ENCODE measurements around the gene CLDND1.

The CLDND1 gene

GRCh38 chr3:98541695-98542094 lies 19.0 kb upstream of the CLDND1 start:
- Histone ChIP-seq H2BK120ac (ENCODE audit: insufficient read depth, low read length, poor library complexity) (no peak overlapping the region), H3K79me1 (ENCODE audit: low read length) (no peaks in the 10 kb centered on the region), H2BK12ac (ENCODE audit: low read length) (no peak overlapping the region), H3K9me3 (ENCODE audit: insufficient read depth, low read depth, low read length) (no peaks in the 10 kb centered on the region), H3K14ac (ENCODE audit: low read length) (no peak overlapping the region), H3K4me3 (ENCODE audit: low read depth, low read length) (no peak overlapping the region), H3K4me2 (ENCODE audit: low read length) (no peak overlapping the region), H4K91ac (ENCODE audit: low read depth, low read length) (no peak overlapping the region), H3K36me3 (ENCODE audit: control insufficient read depth in 1 of 2, insufficient read depth in 2 of 2, low read length in 2 of 2) (no peaks in the 10 kb centered on the region), H2BK5ac (ENCODE audit: low read depth, low read length, poor library complexity) (no peak overlapping the region), H3K9ac (ENCODE audit: low read length) (no peak overlapping the region), H3K79me2 (ENCODE audit: control insufficient read depth, insufficient read depth, low read length, poor library complexity) (no peaks in the 10 kb centered on the region), H2AK5ac (ENCODE audit: low read length) (no peak overlapping the region), H4K8ac (ENCODE audit: low read depth, low read length) (no peak overlapping the region), H4K12ac (ENCODE audit: low read depth, low read length) (no peak overlapping the region), H3K27me3 (ENCODE audit: insufficient read depth, low read length) (no peaks in the 10 kb centered on the region), H3K23ac (ENCODE audit: low read length) (no peak overlapping the region), H3K4me1 (ENCODE audit: control insufficient read depth in 1 of 2, insufficient read depth in 2 of 2, low read length in 2 of 2) (no peaks in the 10 kb centered on the region), H3K18ac (ENCODE audit: low read length) (no peak overlapping the region), H3K4ac (ENCODE audit: low read depth, low read length) (no peak overlapping the region), H2AFZ (ENCODE audit: insufficient read depth, low read length, poor library complexity) (no peak overlapping the region), H3K27ac (ENCODE audit: low read depth, low read length) (no peak overlapping the region)
- no CpG with 5 or more reads among the region's 1 CpG for WGBS (ENCODE audit: extremely low coverage, insufficient coverage, insufficient read length)
- peak in 1 of 2 donors; percentile 30 for DNase-seq

- no peak overlapping the region for H3K14ac ChIP-seq (ENCODE audit: low read length)
- no peak overlapping the region for H3K4ac ChIP-seq (ENCODE audit: low read depth, low read length)
- no peak overlapping the region for H4K12ac ChIP-seq (ENCODE audit: low read depth, low read length)
- no CpG with 5 or more reads among the region's 3 CpGs for WGBS (ENCODE audit: extremely low coverage, insufficient coverage, insufficient read length)
- H3K27me3 ChIP-seq (ENCODE audit: insufficient read depth, low read length): no peaks in the 10 kb centered on the region
- no peak overlapping the region for H2AFZ ChIP-seq (ENCODE audit: insufficient read depth, low read length, poor library complexity)
- no peak overlapping the region for H2BK120ac ChIP-seq (ENCODE audit: insufficient read depth, low read length, poor library complexity)
- no peak overlapping the region for H4K91ac ChIP-seq (ENCODE audit: low read depth, low read length)
- no peaks in the 10 kb centered on the region for H3K79me1 ChIP-seq (ENCODE audit: low read length)
- no peak overlapping the region for H2BK12ac ChIP-seq (ENCODE audit: low read length)
- no peaks in the 10 kb centered on the region for H3K36me3 ChIP-seq (ENCODE audit: control insufficient read depth in 1 of 2, insufficient read depth in 2 of 2, low read length in 2 of 2)
- no peak overlapping the region for H3K23ac ChIP-seq (ENCODE audit: low read length)
- no peak overlapping the region for H3K27ac ChIP-seq (ENCODE audit: low read depth, low read length)
- H3K4me1 ChIP-seq (ENCODE audit: control insufficient read depth in 1 of 2, insufficient read depth in 2 of 2, low read length in 2 of 2): no peaks in the 10 kb centered on the region
- DNase-seq: no peak
- H2BK5ac ChIP-seq (ENCODE audit: low read depth, low read length, poor library complexity): no peak overlapping the region
- H3K9me3 ChIP-seq (ENCODE audit: insufficient read depth, low read depth, low read length): no peaks in the 10 kb centered on the region
- no peak overlapping the region for H2AK5ac ChIP-seq (ENCODE audit: low read length)
- H3K4me2 ChIP-seq (ENCODE audit: low read length): no peak overlapping the region
- no peaks in the 10 kb centered on the region for H3K79me2 ChIP-seq (ENCODE audit: control insufficient read depth, insufficient read depth, low read length, poor library complexity)
- H4K8ac ChIP-seq (ENCODE audit: low read depth, low read length): no peak overlapping the region
- H3K18ac ChIP-seq (ENCODE audit: low read length): no peak overlapping the region
- no peak overlapping the region for H3K4me3 ChIP-seq (ENCODE audit: low read depth, low read length)
- no peak overlapping the region for H3K9ac ChIP-seq (ENCODE audit: low read length)
Observed at GRCh38 chr3:98540346-98540745, 17.6 kb upstream of the CLDND1 start.

- Histone ChIP-seq H3K9me3 (ENCODE audit: insufficient read depth, low read depth, low read length) (no peaks in the 10 kb centered on the region), H3K23ac (ENCODE audit: low read length) (no peak overlapping the region), H2AFZ (ENCODE audit: insufficient read depth, low read length, poor library complexity) (no peak overlapping the region), H3K4me2 (ENCODE audit: low read length) (no peak overlapping the region), H3K79me1 (ENCODE audit: low read length) (no peaks in the 10 kb centered on the region), H2BK12ac (ENCODE audit: low read length) (no peak overlapping the region), H3K36me3 (ENCODE audit: control insufficient read depth in 1 of 2, insufficient read depth in 2 of 2, low read length in 2 of 2) (no peaks in the 10 kb centered on the region), H3K27ac (ENCODE audit: low read depth, low read length) (no peak overlapping the region), H3K27me3 (ENCODE audit: insufficient read depth, low read length) (no peaks in the 10 kb centered on the region), H3K4me3 (ENCODE audit: low read depth, low read length) (no peak overlapping the region), H3K18ac (ENCODE audit: low read length) (no peak overlapping the region), H3K4me1 (ENCODE audit: control insufficient read depth in 1 of 2, insufficient read depth in 2 of 2, low read length in 2 of 2) (no peaks in the 10 kb centered on the region), H4K91ac (ENCODE audit: low read depth, low read length) (no peak overlapping the region), H3K4ac (ENCODE audit: low read depth, low read length) (no peak overlapping the region), H3K14ac (ENCODE audit: low read length) (no peak overlapping the region), H2AK5ac (ENCODE audit: low read length) (no peak overlapping the region), H4K8ac (ENCODE audit: low read depth, low read length) (no peak overlapping the region), H3K79me2 (ENCODE audit: control insufficient read depth, insufficient read depth, low read length, poor library complexity) (no peaks in the 10 kb centered on the region), H2BK120ac (ENCODE audit: insufficient read depth, low read length, poor library complexity) (no peak overlapping the region), H4K12ac (ENCODE audit: low read depth, low read length) (no peak overlapping the region), H3K9ac (ENCODE audit: low read length) (no peak overlapping the region), H2BK5ac (ENCODE audit: low read depth, low read length, poor library complexity) (no peak overlapping the region)
- peak; percentile 55 to 84 for DNase-seq
- no CpG with 5 or more reads among the region's 6 CpGs for WGBS (ENCODE audit: extremely low coverage, insufficient coverage, insufficient read length)
Observed at GRCh38 chr3:98536456-98537017, 13.8 kb upstream of the CLDND1 start.

- H3K18ac ChIP-seq (ENCODE audit: low read length): no peak overlapping the region
- no peak overlapping the region for H2AFZ ChIP-seq (ENCODE audit: insufficient read depth, low read length, poor library complexity)
- H3K4me3 ChIP-seq (ENCODE audit: low read depth, low read length): no peak overlapping the region
- no peaks in the 10 kb centered on the region for H3K79me1 ChIP-seq (ENCODE audit: low read length)
- no peak overlapping the region for H3K4me2 ChIP-seq (ENCODE audit: low read length)
- no peak overlapping the region for H3K9ac ChIP-seq (ENCODE audit: low read length)
- H4K8ac ChIP-seq (ENCODE audit: low read depth, low read length): no peak overlapping the region
- H3K27ac ChIP-seq (ENCODE audit: low read depth, low read length): no peak overlapping the region
- H2BK120ac ChIP-seq (ENCODE audit: insufficient read depth, low read length, poor library complexity): no peak overlapping the region
- no peak overlapping the region for H3K14ac ChIP-seq (ENCODE audit: low read length)
- H4K12ac ChIP-seq (ENCODE audit: low read depth, low read length): no peak overlapping the region
- no peak overlapping the region for H3K4ac ChIP-seq (ENCODE audit: low read depth, low read length)
- H3K9me3 ChIP-seq (ENCODE audit: insufficient read depth, low read depth, low read length): no peaks in the 10 kb centered on the region
- no peaks in the 10 kb centered on the region for H3K4me1 ChIP-seq (ENCODE audit: control insufficient read depth in 1 of 2, insufficient read depth in 2 of 2, low read length in 2 of 2)
- no peak for DNase-seq
- no peak overlapping the region for H2BK12ac ChIP-seq (ENCODE audit: low read length)
- no peak overlapping the region for H2AK5ac ChIP-seq (ENCODE audit: low read length)
- H3K23ac ChIP-seq (ENCODE audit: low read length): no peak overlapping the region
- no peak overlapping the region for H2BK5ac ChIP-seq (ENCODE audit: low read depth, low read length, poor library complexity)
- no peaks in the 10 kb centered on the region for H3K27me3 ChIP-seq (ENCODE audit: insufficient read depth, low read length)
- no CpG with 5 or more reads among the region's 1 CpG for WGBS (ENCODE audit: extremely low coverage, insufficient coverage, insufficient read length)
- no peaks in the 10 kb centered on the region for H3K79me2 ChIP-seq (ENCODE audit: control insufficient read depth, insufficient read depth, low read length, poor library complexity)
- H3K36me3 ChIP-seq (ENCODE audit: control insufficient read depth in 1 of 2, insufficient read depth in 2 of 2, low read length in 2 of 2): no peaks in the 10 kb centered on the region
- H4K91ac ChIP-seq (ENCODE audit: low read depth, low read length): no peak overlapping the region
Observed at GRCh38 chr3:98534734-98535133, 12.0 kb upstream of the CLDND1 start.

All from trophoblast cell (in vitro differentiated cells and primary cell).